GM15510 (cell line): ENCODE measurements around the gene NXPH3.

Source experiments
- POLR2A ChIP-seq: IDR thresholded peaks from 3 replicates; pipeline ENCODE4 v1.6.1; 2011; ENCODE audit warnings: borderline replicate concordance; ENCODE audit not compliant: insufficient read length; ENCODE audit errors: extremely low read depth

NXPH3 gene

DNA sequence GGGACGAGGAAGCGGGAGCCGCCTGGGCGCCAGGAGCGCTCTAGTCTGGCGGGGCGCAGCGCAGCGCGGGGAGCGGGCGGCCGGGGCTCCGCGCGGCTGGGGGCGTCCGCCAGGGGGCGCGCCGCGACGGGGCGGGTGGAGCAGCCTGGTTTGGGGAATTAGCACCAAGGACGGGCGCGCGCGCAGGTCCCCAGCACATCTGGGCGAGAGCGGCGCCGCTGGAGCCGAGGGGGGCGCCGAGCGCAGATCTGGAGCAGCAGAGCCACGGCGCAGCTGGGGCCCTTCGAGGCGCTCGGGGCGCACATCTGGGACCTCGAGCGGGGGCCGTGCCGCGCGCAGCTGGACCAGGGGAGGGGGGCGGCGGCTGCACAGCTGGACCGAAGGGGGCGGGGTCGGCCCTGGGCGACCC, at the start of gene NXPH3:
Gene NXPH3 (plus strand): TSS at position 193 of the 409 bp plus-strand sequence. CDS start 349 bp downstream, outside the sequence.
- no peak for TF ChIP-seq POLR2A

DNA sequence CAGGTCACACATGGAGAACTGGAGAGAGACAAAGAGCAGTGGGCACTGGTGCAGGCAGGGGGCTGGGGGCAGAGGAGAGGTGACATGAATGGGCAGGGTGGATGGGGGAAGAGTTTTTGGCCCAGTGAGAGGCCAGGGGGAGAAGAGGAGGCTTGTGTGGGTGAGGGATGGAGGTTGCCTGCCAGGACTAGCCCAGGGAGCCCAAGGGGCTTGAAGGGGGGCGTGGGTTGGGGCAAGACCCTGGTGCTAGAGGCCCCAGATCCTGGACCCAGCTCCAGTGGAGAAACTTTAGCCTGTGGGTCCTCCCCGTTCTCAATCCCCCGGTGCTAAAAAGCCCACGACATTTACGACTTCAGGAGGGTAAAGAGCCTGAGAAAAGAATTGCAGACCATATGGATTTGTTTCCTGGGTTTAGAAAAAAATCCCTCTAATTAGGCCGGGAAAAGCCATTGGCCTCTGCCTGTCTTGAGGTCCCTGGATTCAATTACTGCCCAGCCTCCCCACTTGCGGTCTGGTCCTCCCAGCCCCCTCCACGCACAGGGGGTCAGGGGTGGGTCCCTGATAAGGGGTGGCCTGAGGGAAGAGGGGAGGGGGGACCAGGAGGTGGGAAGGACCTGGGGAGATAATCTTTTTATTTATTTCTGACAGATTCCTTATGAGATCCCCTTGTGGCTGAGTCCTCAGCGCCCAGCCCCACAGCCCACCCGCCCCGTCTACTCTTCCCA, 47.6 kb upstream of the NXPH3 start:
- no peak for TF ChIP-seq POLR2A

DNA sequence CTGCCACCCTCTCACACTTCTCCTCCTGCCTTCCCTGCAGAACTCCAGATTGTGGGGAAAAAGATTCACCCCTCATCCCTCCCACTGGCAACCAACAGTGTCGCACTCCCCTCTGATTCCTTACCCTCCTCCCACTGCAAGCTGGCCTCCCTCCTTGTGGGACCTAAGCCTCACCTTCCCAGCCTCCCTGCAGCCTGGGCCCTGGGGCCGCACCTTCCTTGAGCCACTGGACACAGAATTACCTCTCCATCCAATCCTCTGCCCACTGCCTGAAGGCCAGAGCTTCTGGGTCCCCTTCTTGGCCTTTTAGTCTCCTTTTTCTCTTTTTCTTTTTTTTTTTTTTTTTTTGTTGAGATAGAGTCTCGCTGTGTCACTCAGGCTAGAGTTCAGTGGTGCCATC, 46.7 kb upstream of the NXPH3 start:
- no peak for TF ChIP-seq POLR2A

DNA sequence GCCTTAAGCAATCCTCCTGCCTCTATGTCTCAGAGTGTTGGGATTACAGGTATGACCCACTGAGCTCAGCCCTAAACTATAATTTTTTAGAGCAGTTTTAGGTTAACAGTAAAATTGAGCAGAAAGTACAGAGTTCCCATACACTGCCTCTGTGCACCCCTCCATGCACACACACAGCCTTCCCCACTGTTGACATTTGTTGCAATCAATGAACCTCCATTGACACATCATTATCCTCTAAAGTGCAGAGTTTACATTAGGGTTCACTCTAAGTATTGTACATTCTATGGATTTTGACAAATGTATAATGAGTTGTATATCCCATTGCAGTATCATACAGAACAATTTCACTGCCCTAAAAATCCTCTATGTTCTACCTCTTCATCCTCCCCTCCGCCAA, 45.6 kb upstream of the NXPH3 start:
- no peak for TF ChIP-seq POLR2A

DNA sequence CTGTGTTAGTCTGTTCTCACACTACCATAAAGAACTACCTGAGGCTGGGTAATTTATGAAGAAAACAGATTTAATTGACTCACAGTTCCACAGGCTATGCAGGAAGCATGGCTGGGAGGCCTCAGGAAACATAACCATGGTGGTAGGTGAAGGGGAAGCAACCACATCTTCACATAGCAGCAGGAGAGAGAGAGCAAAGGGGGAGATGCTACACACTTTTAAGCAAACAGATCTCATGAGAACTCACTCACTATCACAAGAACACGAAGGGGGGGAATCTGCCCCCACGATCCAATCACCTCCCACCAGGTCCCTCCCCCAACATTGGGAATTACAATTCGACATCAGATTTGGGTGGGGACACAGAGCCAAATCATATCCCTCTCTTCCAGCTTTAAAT, 31.8 kb upstream of the NXPH3 start:
- TF ChIP-seq POLR2A: no peak

DNA sequence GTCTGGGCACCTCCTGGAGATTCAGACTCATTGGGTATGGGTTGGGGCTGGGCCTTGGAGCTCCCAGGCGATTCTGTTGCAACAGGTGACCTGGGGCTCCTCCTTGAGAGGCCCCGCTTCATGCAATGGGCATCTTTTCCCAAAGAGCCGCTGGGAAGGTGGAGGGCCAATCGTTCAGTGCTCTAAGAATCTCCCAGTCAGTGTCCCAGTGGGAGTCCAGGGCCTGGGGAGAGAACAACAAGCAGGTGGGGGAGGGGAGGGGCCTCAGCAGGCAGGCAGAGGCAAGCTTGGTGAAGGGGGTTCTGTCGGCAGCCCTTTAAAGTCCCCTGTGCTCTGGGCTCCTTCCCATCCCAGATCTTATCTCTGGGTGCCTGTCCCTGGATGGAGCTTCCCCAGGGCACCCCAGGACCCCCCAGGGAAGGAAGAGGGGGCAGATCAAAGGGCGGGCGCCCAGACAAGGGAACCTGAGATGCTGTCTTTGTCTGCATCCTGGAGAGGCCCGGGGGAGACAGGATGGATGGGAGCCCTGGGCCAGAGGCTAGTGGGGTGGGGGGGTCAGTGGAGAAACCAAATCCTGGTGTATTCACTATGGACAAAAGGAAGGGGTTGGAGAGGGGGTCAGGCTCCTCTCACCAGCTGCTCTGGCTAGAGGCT, 30.5 kb upstream of the NXPH3 start:
- no peak for TF ChIP-seq POLR2A

DNA sequence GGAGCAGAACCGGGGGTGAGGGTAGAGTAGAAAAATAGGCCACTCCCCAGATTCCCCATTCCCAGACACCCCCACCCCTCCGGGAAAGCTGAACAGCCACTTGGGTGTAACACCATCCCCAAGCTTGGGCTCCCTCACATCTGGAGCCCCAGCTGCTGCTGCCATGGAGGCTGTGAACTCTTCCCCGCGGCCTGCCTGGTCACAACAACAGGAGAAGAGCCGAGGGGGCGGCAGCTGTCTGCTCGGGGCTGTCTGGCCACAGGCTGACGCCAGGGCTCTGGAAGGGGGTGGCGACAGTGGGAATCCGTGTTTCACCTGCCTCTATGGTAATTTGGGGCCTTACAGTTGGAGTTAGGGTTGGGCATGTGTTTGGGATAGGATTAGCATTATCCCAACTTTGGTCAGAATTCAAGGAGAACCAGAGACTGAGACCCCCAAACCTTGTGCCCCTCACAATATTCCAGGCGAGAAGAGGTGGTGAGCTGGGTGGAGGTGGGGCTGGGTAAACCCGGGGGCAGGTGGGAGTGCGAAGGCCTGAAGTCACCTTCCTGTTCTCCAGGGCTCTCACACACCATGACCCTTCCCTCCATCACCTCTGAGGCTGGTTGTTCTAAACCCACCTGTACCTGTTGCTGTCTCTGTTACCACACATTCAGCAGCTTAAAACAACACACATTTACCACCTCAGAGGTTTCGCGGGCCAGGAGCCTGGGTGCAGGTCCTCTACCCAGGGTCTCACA, 29.7 kb upstream of the NXPH3 start:
- no peak for TF ChIP-seq POLR2A

DNA sequence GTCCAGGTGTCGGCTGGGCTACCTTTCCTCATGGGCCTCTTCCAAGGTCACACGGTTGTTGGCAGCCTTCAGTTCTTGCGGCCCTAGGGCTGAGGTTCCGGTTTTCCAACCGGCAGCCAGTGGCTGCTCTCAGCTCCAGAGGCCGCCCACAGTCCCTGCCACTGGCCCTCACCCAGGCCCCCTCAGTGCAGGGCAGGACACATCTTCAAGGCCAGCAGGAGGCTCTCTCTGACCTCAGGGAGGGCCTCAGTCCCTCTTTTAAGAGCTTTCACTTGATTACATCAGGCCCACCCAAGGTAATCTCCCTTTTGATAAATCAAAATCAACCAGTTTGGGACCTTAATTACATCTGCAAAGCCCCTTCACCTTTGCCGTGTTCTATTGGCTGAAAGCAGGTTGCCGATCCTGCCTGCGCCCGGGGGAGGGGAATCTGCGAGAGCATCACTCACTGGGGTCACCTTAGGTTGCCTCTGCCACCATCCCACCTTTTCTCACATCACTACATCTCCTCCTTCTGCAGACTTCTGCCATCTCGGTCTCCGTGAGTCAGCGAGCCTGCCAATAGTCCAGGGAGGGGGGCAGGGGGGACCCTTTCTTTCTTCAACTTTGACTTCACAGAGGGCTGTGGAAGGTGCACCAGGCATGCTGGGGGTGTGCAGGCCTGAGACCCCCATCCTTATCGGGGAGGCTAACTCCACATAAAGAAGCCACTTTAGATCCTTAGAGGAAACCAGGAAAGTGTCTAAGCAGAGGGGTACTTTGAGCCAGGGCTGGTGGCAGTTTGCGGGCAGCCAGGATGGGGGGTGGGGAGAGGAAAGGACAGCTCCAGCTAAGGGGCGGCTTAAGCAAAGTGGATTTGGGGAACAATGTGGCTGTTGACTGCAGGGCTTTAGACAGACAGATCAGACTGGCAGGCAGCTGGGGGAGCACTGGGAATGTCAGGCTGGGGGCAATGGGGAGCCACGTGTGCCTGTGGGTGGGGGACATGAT, 28.8 kb upstream of the NXPH3 start:
- TF ChIP-seq POLR2A: no peak

DNA sequence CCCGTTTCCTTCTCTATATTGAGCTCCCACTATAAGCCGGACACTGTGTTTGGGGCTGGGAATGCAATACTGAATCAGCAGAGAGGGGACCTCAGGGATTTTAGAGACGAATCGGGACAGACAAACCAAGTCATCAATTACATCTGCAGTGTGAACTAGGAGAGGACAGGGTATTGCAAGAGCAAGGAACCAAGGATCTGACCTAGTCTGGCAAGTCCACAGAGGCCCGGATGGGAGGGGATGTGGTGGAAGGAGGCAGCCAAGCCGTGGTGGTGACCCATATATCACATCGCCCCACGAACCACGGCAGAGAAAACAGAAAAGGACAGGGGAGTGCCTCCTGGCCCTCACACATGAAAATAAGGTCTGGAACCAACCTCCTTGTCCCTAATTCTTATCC, 28.1 kb upstream of the NXPH3 start:
- TF ChIP-seq POLR2A: no peak

DNA sequence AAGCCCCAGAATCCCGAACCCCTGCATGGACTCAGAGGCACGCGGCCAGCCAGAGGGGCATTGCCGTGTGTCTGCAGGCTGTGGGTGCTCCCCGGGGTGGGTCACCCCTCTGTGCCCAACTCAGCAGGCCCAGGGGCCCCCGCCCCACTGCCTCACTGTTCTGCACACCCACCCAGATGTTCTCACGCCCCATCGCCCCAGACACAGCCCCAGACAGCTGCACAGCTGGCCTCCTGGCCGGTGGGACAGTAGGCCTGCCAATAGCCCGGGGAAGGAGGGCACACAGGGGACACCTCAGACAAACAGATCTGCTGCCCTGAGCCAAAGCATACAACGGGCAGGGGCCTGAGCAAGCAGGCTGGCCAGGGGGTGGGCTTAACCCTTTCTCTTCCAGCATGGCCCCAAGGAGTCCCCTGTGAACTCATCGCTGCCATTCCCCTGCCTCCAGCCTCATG, 27.6 kb upstream of the NXPH3 start:
- no peak for TF ChIP-seq POLR2A

DNA sequence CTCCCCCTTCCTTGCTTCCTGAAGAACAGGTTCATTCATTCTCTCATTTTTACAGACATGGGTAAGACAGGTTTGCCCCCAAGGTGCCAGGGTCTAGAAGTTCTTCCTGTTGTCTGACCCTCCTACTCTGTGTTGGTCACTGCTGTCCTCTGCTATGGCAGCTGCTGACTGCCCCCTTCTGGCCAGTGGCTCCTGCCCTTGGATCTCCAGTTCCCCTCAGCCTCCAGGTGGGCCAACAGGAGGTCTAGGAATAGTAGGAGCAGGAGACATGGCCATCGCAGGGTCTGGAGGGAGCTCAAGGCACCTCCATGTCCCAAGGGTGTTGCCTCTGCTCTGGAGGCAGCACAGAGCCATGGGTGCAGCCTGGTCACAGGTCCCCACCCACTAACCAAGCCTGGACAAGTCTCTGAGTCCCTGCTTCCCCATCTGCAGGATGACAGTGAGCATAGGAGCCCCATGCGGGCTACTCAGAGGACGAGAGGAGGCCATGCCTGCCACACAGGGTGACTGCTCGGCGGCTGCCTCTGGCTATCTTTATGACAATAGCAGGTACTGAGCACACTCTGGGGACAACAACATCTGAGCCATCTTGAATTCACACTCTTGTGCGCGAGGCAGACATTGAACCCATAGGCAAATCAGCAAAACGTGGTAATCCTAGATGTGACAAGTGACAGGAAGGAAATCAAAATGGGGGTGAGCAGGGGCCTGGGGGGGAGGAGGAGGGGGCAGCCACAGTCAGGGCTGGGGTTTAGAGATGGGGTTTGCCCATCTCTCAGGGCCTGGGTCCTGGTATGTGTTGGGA, 27.0 kb upstream of the NXPH3 start:
- TF ChIP-seq POLR2A: no peak

DNA sequence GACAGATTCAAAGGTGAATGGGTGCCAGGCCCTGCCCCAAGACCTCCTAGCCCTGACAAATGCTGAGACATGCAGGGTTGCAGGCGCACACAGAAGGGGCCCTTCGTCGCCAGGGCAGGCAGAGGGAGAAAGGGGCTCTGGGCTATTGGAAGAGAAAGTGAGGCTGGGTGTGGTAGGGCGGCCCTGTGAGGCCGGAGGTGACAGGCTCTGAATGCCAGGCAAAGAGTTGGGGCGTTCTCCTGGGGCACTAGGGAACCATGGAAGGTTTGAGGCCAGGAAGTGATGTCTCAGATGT, 26.4 kb upstream of the NXPH3 start:
- no peak for TF ChIP-seq POLR2A

DNA sequence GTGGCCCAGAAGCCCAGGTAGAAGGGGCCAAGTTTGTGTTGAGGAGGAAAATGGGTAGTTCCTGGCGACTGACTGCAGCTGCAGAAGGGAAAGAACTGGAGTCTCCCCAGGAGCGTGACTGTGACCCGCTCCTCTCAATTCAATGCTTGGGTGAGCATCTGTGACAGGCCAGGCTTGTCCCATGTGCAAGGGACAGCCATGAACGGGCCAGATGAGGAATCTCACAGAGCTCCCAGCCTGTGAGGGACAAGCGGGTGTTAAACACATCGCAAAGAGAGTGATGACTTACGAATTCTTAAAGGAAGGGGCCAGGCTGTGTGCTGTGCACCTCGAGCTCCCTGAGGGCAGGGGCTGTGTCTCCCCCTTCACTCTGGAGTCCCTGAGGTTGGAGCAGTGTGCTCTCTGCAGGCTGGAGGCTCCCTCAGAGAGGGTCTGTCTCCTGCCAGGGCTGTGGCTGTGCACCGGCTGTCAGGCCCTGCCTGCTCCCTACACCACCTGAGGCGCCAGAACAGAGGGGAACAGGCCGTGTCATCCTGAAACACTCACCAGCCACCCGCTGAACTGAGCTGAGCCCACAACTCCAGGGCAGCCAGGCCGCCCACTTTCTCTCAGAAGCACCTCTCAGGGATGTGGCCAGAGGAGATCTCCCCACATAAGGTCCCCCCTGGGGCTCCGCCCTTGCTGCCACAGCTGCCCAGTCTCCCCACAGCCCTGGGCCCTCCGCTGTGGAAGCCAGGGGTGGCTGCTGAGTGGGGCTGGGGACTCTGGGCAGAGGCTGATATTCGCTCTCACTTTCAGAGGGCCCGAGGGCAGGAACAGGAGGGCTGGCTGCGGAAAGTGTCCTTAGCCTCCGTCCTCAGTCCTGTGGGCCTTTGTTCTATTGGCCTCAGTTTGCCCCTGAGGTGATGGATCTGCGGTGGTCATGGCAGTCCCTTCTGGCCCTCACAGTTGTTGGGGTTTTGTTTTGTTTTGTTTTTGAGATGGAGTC, 25.7 kb upstream of the NXPH3 start:
- no peak for TF ChIP-seq POLR2A
